SK-N-SH treated with all-trans-retinoic acid at 6 μM for 48 hours (cell line): ENCODE measurements around the gene NRN1.

Experiments
- ATAC-seq: fragments of 200-7000 bp; cut with Tn5 transposase; 3 replicates; pipeline ENCODE4 v1.9.1; 2020; ENCODE audit warnings: mild to moderate bottlenecking, moderate library complexity
- ARNTL ChIP-seq: fragments of 450-650 bp; formaldehyde crosslinking; IDR thresholded peaks from 2 replicates; pipeline ENCODE4 v1.5.0; 2020; ENCODE audit warnings: low read depth, mild to moderate bottlenecking, moderate library complexity, borderline replicate concordance
- BACH2 ChIP-seq: fragments of 250-450 bp; sonication (Bioruptor Pico); IDR thresholded peaks from 2 replicates; pipeline ENCODE4 v1.9.0; 2021; ENCODE audit warnings: mild to moderate bottlenecking, borderline replicate concordance
- CREB5 ChIP-seq: fragments of 250-450 bp; sonication (Bioruptor Pico); IDR thresholded peaks from 2 replicates; pipeline ENCODE4 v1.5.1; 2020; ENCODE audit warnings: low read depth, mild to moderate bottlenecking, moderate library complexity
- CSDC2 ChIP-seq: fragments of 250-450 bp; sonication (Bioruptor Pico); IDR thresholded peaks from 2 replicates; pipeline ENCODE4 v1.5.0; 2020; ENCODE audit warnings: mild to moderate bottlenecking, moderate library complexity
- CSRNP3 ChIP-seq: fragments of 250-450 bp; sonication (Bioruptor Pico); IDR thresholded peaks from 2 replicates; pipeline ENCODE4 v1.5.1; 2021; ENCODE audit warnings: mild to moderate bottlenecking, moderate library complexity
- ESRRG ChIP-seq: fragments of 250-450 bp; sonication (Bioruptor Pico); IDR thresholded peaks from 2 replicates; pipeline ENCODE4 v1.6.1; 2021; ENCODE audit warnings: mild to moderate bottlenecking
- GLIS3 ChIP-seq: fragments of 250-450 bp; sonication (Bioruptor Pico); IDR thresholded peaks from 2 replicates; pipeline ENCODE4 v1.5.0; 2020; ENCODE audit warnings: mild to moderate bottlenecking, moderate library complexity
- ISL1 ChIP-seq: fragments of 250-450 bp; sonication (Bioruptor Pico); IDR thresholded peaks from 2 replicates; pipeline ENCODE4 v2.1.2; 2022; ENCODE audit warnings: mild to moderate bottlenecking, moderate library complexity
- OSR1 ChIP-seq: fragments of 250-450 bp; sonication (Bioruptor Pico); IDR thresholded peaks from 2 replicates; pipeline ENCODE4 v1.8.0; 2022; ENCODE audit warnings: moderate library complexity, mild to moderate bottlenecking, inconsistent platforms
- PATZ1 ChIP-seq: fragments of 250-450 bp; sonication (Bioruptor Pico); IDR thresholded peaks from 2 replicates; pipeline ENCODE4 v1.8.0; 2020; ENCODE audit warnings: mild to moderate bottlenecking, moderate library complexity, borderline replicate concordance
- POU6F1 ChIP-seq: fragments of 250-450 bp; sonication (Bioruptor Pico); IDR thresholded peaks from 2 replicates; pipeline ENCODE4 v1.8.0; 2021; ENCODE audit warnings: low read depth, mild to moderate bottlenecking, moderate library complexity, borderline replicate concordance
- PPARA ChIP-seq: fragments of 250-450 bp; sonication (Bioruptor Pico); IDR thresholded peaks from 2 replicates; pipeline ENCODE4 v1.5.0; 2020; ENCODE audit warnings: mild to moderate bottlenecking, borderline replicate concordance
- RARB ChIP-seq: fragments of 250-450 bp; sonication (Bioruptor Pico); IDR thresholded peaks from 2 replicates; pipeline ENCODE4 v1.8.0; 2021; ENCODE audit warnings: mild to moderate bottlenecking, moderate library complexity
- SNAI2 ChIP-seq: fragments of 250-450 bp; sonication (Bioruptor Pico); IDR thresholded peaks from 2 replicates; pipeline ENCODE4 v1.5.0; 2020; ENCODE audit warnings: mild to moderate bottlenecking, moderate library complexity
- TCF4 ChIP-seq: fragments of 250-450 bp; sonication (Bioruptor Pico); IDR thresholded peaks from 2 replicates; pipeline ENCODE4 v1.8.0; 2021; ENCODE audit warnings: mild to moderate bottlenecking, moderate library complexity, borderline replicate concordance
- TOX ChIP-seq: fragments of 250-450 bp; sonication (Bioruptor Pico); IDR thresholded peaks from 2 replicates; pipeline ENCODE4 v1.8.0; 2021; ENCODE audit warnings: mild to moderate bottlenecking, moderate library complexity, borderline replicate concordance
- ZC3H10 ChIP-seq: fragments of 250-450 bp; sonication (Bioruptor Pico); IDR thresholded peaks from 2 replicates; pipeline ENCODE4 v1.5.1; 2021; ENCODE audit warnings: mild to moderate bottlenecking, moderate library complexity
- ZFP3 ChIP-seq: fragments of 250-450 bp; sonication (Bioruptor Pico); IDR thresholded peaks from 2 replicates; pipeline ENCODE4 v1.5.0; 2020; ENCODE audit warnings: mild to moderate bottlenecking, moderate library complexity
- ZFP30 ChIP-seq: fragments of 450-650 bp; formaldehyde crosslinking; IDR thresholded peaks from 2 replicates; pipeline ENCODE4 v1.5.0; 2022; ENCODE audit warnings: mild to moderate bottlenecking, moderate library complexity
- ZNF565 ChIP-seq: fragments of 450-650 bp; formaldehyde crosslinking; conservative IDR thresholded peaks from 2 replicates; pipeline ENCODE4 v1.5.0; 2020; ENCODE audit warnings: low read depth, mild to moderate bottlenecking, moderate library complexity
- ZNF70 ChIP-seq: fragments of 450-650 bp; formaldehyde crosslinking; IDR thresholded peaks from 2 replicates; pipeline ENCODE4 v1.5.0; 2020; ENCODE audit warnings: mild to moderate bottlenecking, moderate library complexity

Gene NRN1

GRCh38 chr6:5960456-5960855 is 46.3 kb downstream of the NRN1 start:
- no peak for ATAC-seq
- TF ChIP-seq PATZ1 (CRISPR knock-in tag) (no peak), ARNTL (CRISPR knock-in tag) (no peak), PPARA (no peak), TOX (CRISPR knock-in tag) (no peak), POU6F1 (CRISPR knock-in tag) (no peak), CREB5 (CRISPR knock-in tag) (no peak)

- TF ChIP-seq TOX (CRISPR knock-in tag) (no peak), BACH2 (CRISPR knock-in tag) (no peak), ESRRG (no peak), ARNTL (CRISPR knock-in tag) (no peak), ZNF565 (CRISPR knock-in tag) (no peak), POU6F1 (CRISPR knock-in tag) (no peak), SNAI2 (no peak), ZNF70 (CRISPR knock-in tag) (no peak), OSR1 (no peak), RARB (CRISPR knock-in tag) (no peak), ZC3H10 (no peak), TCF4 (CRISPR knock-in tag) (no peak), PPARA (no peak), ISL1 (no peak), GLIS3 (CRISPR knock-in tag) (no peak), CREB5 (CRISPR knock-in tag) (no peak)
- ATAC-seq, result no peak
These were observed 47.8 kb downstream of the NRN1 start for GRCh38 chr6:5958921-5959320.

GRCh38 chr6:5956939-5957338 is 49.8 kb downstream of the NRN1 start:
- ATAC-seq, result no peak
- TF ChIP-seq OSR1 (no peak), CREB5 (CRISPR knock-in tag) (no peak), ZNF70 (CRISPR knock-in tag) (no peak), ESRRG (no peak), CSDC2 (CRISPR knock-in tag) (no peak), ISL1 (no peak), ZFP30 (no peak), CSRNP3 (CRISPR knock-in tag) (no peak), ZFP3 (no peak)
- TF ChIP-seq, all 23 proteins: peak for 0
